ENCODE measurements around the gene NFATC2.

The NFATC2 gene

DNA sequence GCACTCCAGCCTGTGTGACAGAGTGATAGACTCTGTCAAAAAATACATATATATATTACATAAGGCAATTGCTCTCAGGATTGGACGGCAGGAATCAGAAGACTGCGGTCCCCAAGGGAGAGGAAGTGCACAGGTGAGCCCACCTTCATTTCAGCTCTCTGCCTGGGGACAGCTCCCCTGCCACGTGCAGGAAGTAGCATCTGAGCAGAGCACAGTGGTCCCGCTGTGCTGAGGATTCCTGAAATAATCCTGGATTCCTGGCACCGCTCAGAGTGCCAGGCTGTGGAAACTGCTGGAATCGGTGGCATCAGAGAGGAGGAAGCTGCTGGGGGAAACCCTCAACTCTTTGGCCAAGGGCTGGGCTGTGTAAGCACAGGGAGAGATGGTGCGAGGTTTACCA is 27.7 kb downstream of the NFATC2 start:
- ChIA-PET CTCF (no interaction called here), POLR2A (no interaction called here)
- no peak for DNase-seq (ENCODE audit: extremely low spot score)
- TF ChIP-seq ZNF384 (IDR thresholded peaks at IDR 0.05) = no peak
- TF ChIP-seq TARDBP (IDR thresholded peaks at IDR 0.05) = no peak
- TF ChIP-seq SP1 (IDR thresholded peaks at IDR 0.05) = no peak
- no peak for TF ChIP-seq ARNT (IDR thresholded peaks at IDR 0.05)
- no peak for TF ChIP-seq CTBP1 (IDR thresholded peaks at IDR 0.05; ENCODE audit: borderline replicate concordance)
- no peak for TF ChIP-seq HDGF (IDR thresholded peaks at IDR 0.05; ENCODE audit: borderline replicate concordance)
- TF ChIP-seq FOXK2 (IDR thresholded peaks at IDR 0.05) = no peak
- no peak for TF ChIP-seq FOXM1 (IDR thresholded peaks at IDR 0.05; ENCODE audit: borderline replicate concordance)
- no peak for TF ChIP-seq BHLHE40 (IDR thresholded peaks at IDR 0.05; ENCODE audit: borderline replicate concordance)
- TF ChIP-seq, protein P1, sequence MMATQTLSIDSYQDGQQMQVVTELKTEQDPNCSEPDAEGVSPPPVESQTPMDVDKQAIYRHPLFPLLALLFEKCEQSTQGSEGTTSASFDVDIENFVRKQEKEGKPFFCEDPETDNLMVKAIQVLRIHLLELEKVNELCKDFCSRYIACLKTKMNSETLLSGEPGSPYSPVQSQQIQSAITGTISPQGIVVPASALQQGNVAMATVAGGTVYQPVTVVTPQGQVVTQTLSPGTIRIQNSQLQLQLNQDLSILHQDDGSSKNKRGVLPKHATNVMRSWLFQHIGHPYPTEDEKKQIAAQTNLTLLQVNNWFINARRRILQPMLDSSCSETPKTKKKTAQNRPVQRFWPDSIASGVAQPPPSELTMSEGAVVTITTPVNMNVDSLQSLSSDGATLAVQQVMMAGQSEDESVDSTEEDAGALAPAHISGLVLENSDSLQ (IDR thresholded peaks at IDR 0.05) = no peak
- no peak for TF ChIP-seq FOXA1 (IDR thresholded peaks at IDR 0.05)
- no peak for TF ChIP-seq ELF4 (IDR thresholded peaks at IDR 0.05)
- TF ChIP-seq SUZ12 (IDR thresholded peaks at IDR 0.05) = no peak
- no peak for TF ChIP-seq L3MBTL2 (conservative IDR thresholded peaks at IDR 0.05)

DNA sequence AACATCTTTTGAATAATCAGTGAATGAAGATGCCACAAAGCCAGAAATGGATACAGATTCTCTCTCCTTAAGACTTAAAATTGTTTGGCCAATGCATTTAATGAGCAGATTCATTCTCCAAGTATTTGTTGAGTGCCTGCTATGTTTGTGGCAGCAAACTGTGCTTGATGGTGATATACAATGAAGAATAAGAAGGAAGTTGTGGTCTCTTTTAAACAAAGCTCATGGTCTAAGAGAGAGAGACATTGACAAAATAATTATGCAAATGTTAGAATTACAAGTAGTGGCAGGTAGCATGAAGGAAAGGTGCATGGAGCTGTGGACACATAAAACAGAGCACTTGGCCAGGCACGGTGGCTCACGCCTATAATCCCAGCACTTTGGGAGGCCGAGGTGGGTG is 28.3 kb downstream of the NFATC2 start:
- ChIA-PET POLR2A (no interaction called here), CTCF (no interaction called here)
- DNase-seq (ENCODE audit: extremely low spot score) = no peak
- TF ChIP-seq FOXM1 (IDR thresholded peaks at IDR 0.05; ENCODE audit: borderline replicate concordance) = no peak
- TF ChIP-seq NFRKB (IDR thresholded peaks at IDR 0.05) = no peak
- TF ChIP-seq FOXA1 (IDR thresholded peaks at IDR 0.05) = no peak
- TF ChIP-seq ELF4 (IDR thresholded peaks at IDR 0.05) = no peak
- no peak for TF ChIP-seq L3MBTL2 (conservative IDR thresholded peaks at IDR 0.05)
- TF ChIP-seq ARNT (IDR thresholded peaks at IDR 0.05) = no peak
- TF ChIP-seq SUZ12 (IDR thresholded peaks at IDR 0.05) = no peak
- no peak for TF ChIP-seq TARDBP (IDR thresholded peaks at IDR 0.05)
- no peak for TF ChIP-seq ZNF384 (IDR thresholded peaks at IDR 0.05)
- TF ChIP-seq, protein P1 (IDR thresholded peaks at IDR 0.05) = no peak
- TF ChIP-seq HDGF (IDR thresholded peaks at IDR 0.05; ENCODE audit: borderline replicate concordance) = no peak
- no peak for TF ChIP-seq FOXK2 (IDR thresholded peaks at IDR 0.05)
- TF ChIP-seq BHLHE40 (IDR thresholded peaks at IDR 0.05; ENCODE audit: borderline replicate concordance) = no peak
- TF ChIP-seq CTBP1 (IDR thresholded peaks at IDR 0.05; ENCODE audit: borderline replicate concordance) = no peak
- no peak for TF ChIP-seq LEF1 (IDR thresholded peaks at IDR 0.05; ENCODE audit: borderline replicate concordance)
- TF ChIP-seq SP1 (IDR thresholded peaks at IDR 0.05) = no peak

DNA sequence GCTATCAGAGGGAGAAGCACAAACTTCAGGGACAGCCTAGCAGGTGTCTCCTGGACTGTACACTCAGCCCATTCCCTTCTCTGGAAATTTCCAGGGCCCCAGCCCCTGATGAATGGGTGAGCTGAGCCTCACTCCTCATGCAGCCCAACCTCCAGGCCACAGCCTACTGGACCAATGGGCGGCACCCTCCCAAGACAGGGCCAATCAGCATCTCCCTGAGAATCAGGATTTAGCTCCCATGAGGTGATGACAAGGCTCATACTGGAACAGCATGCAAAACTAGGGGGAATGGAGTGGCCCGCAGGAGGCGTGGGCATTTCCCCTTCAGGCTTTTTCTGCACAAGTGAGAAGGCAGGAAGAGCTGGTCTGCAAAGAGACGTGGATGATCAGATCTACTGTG is 29.0 kb downstream of the NFATC2 start:
- no peak for TF ChIP-seq BHLHE40 (IDR thresholded peaks at IDR 0.05; ENCODE audit: borderline replicate concordance)
- no peak for TF ChIP-seq TARDBP (IDR thresholded peaks at IDR 0.05)
- no peak for TF ChIP-seq SUZ12 (IDR thresholded peaks at IDR 0.05)
- TF ChIP-seq CTBP1 (IDR thresholded peaks at IDR 0.05; ENCODE audit: borderline replicate concordance) = no peak
- TF ChIP-seq FOXA1 (IDR thresholded peaks at IDR 0.05) = no peak
- no peak for TF ChIP-seq ZNF384 (IDR thresholded peaks at IDR 0.05)
- no peak for TF ChIP-seq FOXM1 (IDR thresholded peaks at IDR 0.05; ENCODE audit: borderline replicate concordance)
- no peak for TF ChIP-seq L3MBTL2 (conservative IDR thresholded peaks at IDR 0.05)
- no peak for TF ChIP-seq FOXK2 (IDR thresholded peaks at IDR 0.05)
- TF ChIP-seq ELF4 (IDR thresholded peaks at IDR 0.05) = no peak
- no peak for TF ChIP-seq HDGF (IDR thresholded peaks at IDR 0.05; ENCODE audit: borderline replicate concordance)
- TF ChIP-seq ARNT (IDR thresholded peaks at IDR 0.05) = no peak
- no peak for TF ChIP-seq NFRKB (IDR thresholded peaks at IDR 0.05)
- TF ChIP-seq SP1 (IDR thresholded peaks at IDR 0.05) = no peak
- no peak for DNase-seq (ENCODE audit: extremely low spot score)
- POLR2A ChIA-PET = no interaction called here
- CTCF ChIA-PET = no interaction called here

DNA sequence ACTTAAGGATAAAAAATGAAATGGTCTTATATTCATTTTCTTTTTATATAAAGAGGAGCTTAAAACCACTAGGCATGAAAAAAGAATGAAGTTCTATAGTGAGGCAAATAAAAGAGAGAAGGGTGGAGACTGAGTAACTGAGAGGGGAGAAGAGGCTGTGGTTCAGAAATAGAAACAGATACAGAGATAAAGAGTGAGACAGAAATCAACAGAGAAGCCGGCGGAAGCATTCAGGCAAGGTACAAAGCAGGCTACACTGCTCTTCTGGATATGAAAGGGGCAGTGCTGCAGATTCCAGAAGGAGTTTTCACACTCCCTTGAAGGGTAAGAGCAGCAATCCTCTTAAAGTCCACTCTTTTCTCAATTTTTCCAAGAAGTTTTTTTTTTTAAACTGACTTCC is 29.9 kb downstream of the NFATC2 start:
- TF ChIP-seq NFRKB (IDR thresholded peaks at IDR 0.05) (no peak), CTBP1 (IDR thresholded peaks at IDR 0.05; ENCODE audit: borderline replicate concordance) (no peak), FOXA1 (IDR thresholded peaks at IDR 0.05) (no peak), ELF4 (IDR thresholded peaks at IDR 0.05) (no peak), SUZ12 (IDR thresholded peaks at IDR 0.05) (no peak), ZNF384 (IDR thresholded peaks at IDR 0.05) (no peak), SP1 (IDR thresholded peaks at IDR 0.05) (no peak), HDGF (IDR thresholded peaks at IDR 0.05; ENCODE audit: borderline replicate concordance) (no peak), FOXM1 (IDR thresholded peaks at IDR 0.05; ENCODE audit: borderline replicate concordance) (no peak)
- no peak for DNase-seq (ENCODE audit: extremely low spot score)
- POLR2A ChIA-PET = no interaction called here
- CTCF ChIA-PET = interaction anchor here (1.0 kb wide), 1 partner anchor 14 kb away, joined by 3 read pairs; no protein-coding TSS in a partner anchor

DNA sequence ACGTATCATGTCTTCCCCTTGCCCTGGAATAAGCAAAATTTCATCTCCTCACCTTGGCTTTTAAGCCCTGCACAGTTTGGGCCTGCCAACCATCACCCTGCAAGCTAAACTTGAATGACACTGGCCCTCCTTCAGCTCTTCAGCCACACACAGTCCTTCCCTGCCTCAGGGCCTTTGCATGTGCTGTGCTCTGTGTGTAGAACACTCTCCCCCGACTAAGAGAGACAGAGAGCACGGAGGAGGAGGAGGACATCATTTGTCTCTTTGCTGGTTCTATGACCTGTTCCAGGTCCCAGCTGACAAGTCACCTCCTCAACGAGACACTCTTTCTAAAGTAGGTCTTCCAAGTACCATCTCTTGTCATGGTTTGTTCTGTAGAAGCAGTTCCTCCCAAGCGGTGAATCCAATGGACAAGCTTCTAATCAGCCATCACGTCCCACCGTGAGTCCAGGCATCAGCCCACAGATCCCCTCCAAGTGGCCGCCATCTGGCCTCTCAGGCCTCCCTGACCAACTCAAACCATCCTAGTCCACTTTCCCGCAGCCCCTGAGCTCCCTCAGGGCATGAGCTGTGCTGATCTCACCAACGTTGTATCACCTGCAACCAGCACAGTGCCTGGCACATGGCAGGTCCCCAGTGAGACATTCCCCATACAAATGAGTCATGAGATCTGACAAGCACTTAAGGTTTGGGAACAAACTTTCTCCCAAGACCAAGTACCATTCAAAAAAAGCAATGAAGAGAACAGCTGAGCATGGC is 30.5 kb downstream of the NFATC2 start:
- TF ChIP-seq FOXM1 (IDR thresholded peaks at IDR 0.05; ENCODE audit: borderline replicate concordance) (no peak), HDGF (IDR thresholded peaks at IDR 0.05; ENCODE audit: borderline replicate concordance) (no peak), SP1 (IDR thresholded peaks at IDR 0.05) (no peak), FOXK2 (IDR thresholded peaks at IDR 0.05) (no peak), NFRKB (IDR thresholded peaks at IDR 0.05) (no peak), ELF4 (IDR thresholded peaks at IDR 0.05) (no peak), L3MBTL2 (conservative IDR thresholded peaks at IDR 0.05) (no peak), LEF1 (IDR thresholded peaks at IDR 0.05; ENCODE audit: borderline replicate concordance) (no peak), BHLHE40 (IDR thresholded peaks at IDR 0.05; ENCODE audit: borderline replicate concordance) (no peak), FOXA1 (IDR thresholded peaks at IDR 0.05) (no peak), SUZ12 (IDR thresholded peaks at IDR 0.05) (no peak), CTBP1 (IDR thresholded peaks at IDR 0.05; ENCODE audit: borderline replicate concordance) (no peak), ZNF384 (IDR thresholded peaks at IDR 0.05) (no peak), ARNT (IDR thresholded peaks at IDR 0.05) (no peak), TARDBP (IDR thresholded peaks at IDR 0.05) (no peak)
- TF ChIP-seq, protein P1 (IDR thresholded peaks at IDR 0.05) = no peak
- no peak for DNase-seq (ENCODE audit: extremely low spot score)
- ChIA-PET POLR2A (no interaction called here), CTCF (interaction anchor here (1.0 kb wide), 1 partner anchor 15 kb away, joined by 3 read pairs; no protein-coding TSS in a partner anchor)
